ENCODE data around the gene CPTP. TPM values are rescaled to one million over a fixed set of nuclear protein-coding genes. Genes with fewer than 3 reads are reported as not detected.

CPTP gene
- total and polyA plus RNA-seq, 2 of the 13 experiments (the other 11 are each of a cell fraction or from before 2014, with no cell fraction given) = 5.5 to 9.3 TPM

GRCh38 chr1:1304331-1305299 is 20.0 kb upstream of the CPTP start (continued):
- TF ChIP-seq ZNF318 (CRISPR knock-in tag; IDR thresholded peaks at IDR 0.05) = no peak
- TF ChIP-seq HIVEP1 (CRISPR knock-in tag; IDR thresholded peaks at IDR 0.05) = peak; percentile 44; the same call in 1 of the 2 replicates
- TF ChIP-seq ZNF253 (CRISPR knock-in tag; IDR thresholded peaks at IDR 0.05; ENCODE audit: borderline replicate concordance) = no peak
- no peak for TF ChIP-seq ZMYM2 (CRISPR knock-in tag; IDR thresholded peaks at IDR 0.05)
- no peak for TF ChIP-seq ZNF33B (CRISPR knock-in tag; IDR thresholded peaks at IDR 0.05)
- TF ChIP-seq TCF12 (IDR thresholded peaks at IDR 0.05) = no peak
- no peak for TF ChIP-seq TCF12 (CRISPR knock-in tag; IDR thresholded peaks at IDR 0.05)
- no peak for TF ChIP-seq JUNB (CRISPR knock-in tag; IDR thresholded peaks at IDR 0.05; ENCODE audit: borderline replicate concordance)
- no peak for TF ChIP-seq ZNF83 (CRISPR knock-in tag; IDR thresholded peaks at IDR 0.05; ENCODE audit: borderline replicate concordance)
- no peak for TF ChIP-seq KLF13 (CRISPR knock-in tag; IDR thresholded peaks at IDR 0.05)
- 0 out of 2 replicates have a peak, but pooled peaks have one; percentile 27 for TF ChIP-seq TIGD3 (CRISPR knock-in tag; IDR thresholded peaks at IDR 0.05; ENCODE audit: borderline replicate concordance)
- TF ChIP-seq MED13 (CRISPR knock-in tag; IDR thresholded peaks at IDR 0.05) = no peak
- peak; percentile 73 for TF ChIP-seq ZFP91 (CRISPR knock-in tag; IDR thresholded peaks at IDR 0.05; ENCODE audit: borderline replicate concordance)
- TF ChIP-seq TCF7 (IDR thresholded peaks at IDR 0.05; ENCODE audit: low read depth) = no peak
- no peak for TF ChIP-seq NFYC (CRISPR knock-in tag; IDR thresholded peaks at IDR 0.05)
- TF ChIP-seq, protein P1, sequence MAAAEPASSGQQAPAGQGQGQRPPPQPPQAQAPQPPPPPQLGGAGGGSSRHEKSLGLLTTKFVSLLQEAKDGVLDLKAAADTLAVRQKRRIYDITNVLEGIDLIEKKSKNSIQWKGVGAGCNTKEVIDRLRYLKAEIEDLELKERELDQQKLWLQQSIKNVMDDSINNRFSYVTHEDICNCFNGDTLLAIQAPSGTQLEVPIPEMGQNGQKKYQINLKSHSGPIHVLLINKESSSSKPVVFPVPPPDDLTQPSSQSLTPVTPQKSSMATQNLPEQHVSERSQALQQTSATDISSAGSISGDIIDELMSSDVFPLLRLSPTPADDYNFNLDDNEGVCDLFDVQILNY (CRISPR knock-in tag; conservative IDR thresholded peaks at IDR 0.05) = no peak
- no peak for TF ChIP-seq KLF16 (CRISPR knock-in tag; IDR thresholded peaks at IDR 0.05)
